Naive thymus-derived CD4-positive, alpha-beta T cell (primary cell): ENCODE data around the gene JMJD1C. TPM values are rescaled to one million over a fixed set of nuclear protein-coding genes. Genes with fewer than 3 reads are reported as not detected.

ENCODE experiments used
- ATAC-seq: fragments of 150-1000 bp; cut with Tn5 transposase; 2 replicates; pipeline ENCODE4 v1.10.0; 2021; ENCODE audit warnings: mild to moderate bottlenecking, moderate library complexity
- CTCF ChIA-PET: fragments of 350-600 bp; sonication (Branson Sonifier 250); formaldehyde crosslinking; loops from one replicate; lab custom pipeline; 2021; ENCODE audit warnings: antibody characterized with exemption; lab: Charles Lee
- POLR2A ChIA-PET: fragments of 350-600 bp; sonication (Branson Sonifier 250); formaldehyde crosslinking; loops from one replicate; lab custom pipeline; 2021; ENCODE audit warnings: antibody characterized with exemption, inconsistent platforms; lab: Charles Lee
- DNase-seq, 9 donors: peaks; one replicate each; pipeline versions ENCODE4 v3.0.0 to v3.0.0-alpha.2; 2020 to 2022; ENCODE audit warnings: mixed read lengths in 1 of 9
- H3K27ac ChIP-seq: one replicate; pipeline ENCODE4 v1.7.0; 2013; ENCODE audit warnings: mild to moderate bottlenecking, low read depth, low read length, moderate library complexity
- H3K27me3 ChIP-seq, 2 donors: one replicate each; pipeline ENCODE4 v1.7.0; 2013; ENCODE audit warnings: low read length in 2 of 2, mild to moderate bottlenecking in 2 of 2, moderate library complexity in 2 of 2; ENCODE audit not compliant: control insufficient read depth in 2 of 2, insufficient read depth in 2 of 2
- H3K36me3 ChIP-seq, 3 experiments: 1 replicate in 2 of 3; 2 replicates in 1 of 3; pipeline ENCODE4 v1.7.0; 2013; ENCODE audit warnings: low read length in 3 of 3, mild to moderate bottlenecking in 3 of 3, moderate library complexity in 1 of 3; ENCODE audit not compliant: insufficient read depth in 3 of 3, control insufficient read depth in 2 of 3
- H3K4me1 ChIP-seq, 2 donors: one replicate each; pipeline ENCODE4 v1.7.0; 2013; ENCODE audit warnings: low read length in 2 of 2, mild to moderate bottlenecking in 2 of 2, moderate library complexity in 1 of 2; ENCODE audit not compliant: control insufficient read depth in 2 of 2, insufficient read depth in 2 of 2
- H3K4me3 ChIP-seq: 2 replicates; pipeline ENCODE4 v1.7.0; 2013; ENCODE audit warnings: mild to moderate bottlenecking, low read length
- H3K9me3 ChIP-seq, 3 experiments: 1 replicate in 2 of 3; 2 replicates in 1 of 3; pipeline ENCODE4 v1.7.0; 2013; ENCODE audit warnings: low read length in 3 of 3; ENCODE audit not compliant: control insufficient read depth in 2 of 3
- H3K27ac Mint-ChIP-seq, 9 donors: one replicate each; pipeline ENCODE4 v1.8.0; 2020 to 2022; ENCODE audit warnings: mixed read lengths in 9 of 9, mild to moderate bottlenecking in 8 of 9, moderate library complexity in 5 of 9, inconsistent platforms in 2 of 9
- H3K27me3 Mint-ChIP-seq, 5 donors: one replicate each; pipeline ENCODE4 v1.8.0; 2021 to 2022; ENCODE audit warnings: mixed read lengths in 5 of 5, mild to moderate bottlenecking in 1 of 5
- H3K36me3 Mint-ChIP-seq, 5 donors: one replicate each; pipeline ENCODE4 v1.8.0; 2020 to 2022; ENCODE audit warnings: mixed read lengths in 5 of 5, mild to moderate bottlenecking in 3 of 5, inconsistent platforms in 1 of 5
- H3K4me1 Mint-ChIP-seq, 7 donors: one replicate each; pipeline ENCODE4 v1.8.0; 2020 to 2022; ENCODE audit warnings: mixed read lengths in 7 of 7, mild to moderate bottlenecking in 3 of 7, inconsistent platforms in 1 of 7
- H3K4me3 Mint-ChIP-seq, 10 donors: one replicate each; pipeline ENCODE4 v1.8.0; 2020 to 2022; ENCODE audit warnings: mild to moderate bottlenecking in 10 of 10, mixed read lengths in 10 of 10, moderate library complexity in 6 of 10, inconsistent platforms in 2 of 10
- H3K9me3 Mint-ChIP-seq, 11 donors: one replicate each; pipeline ENCODE4 v1.8.0; 2020 to 2022; ENCODE audit warnings: mixed read lengths in 11 of 11, mild to moderate bottlenecking in 4 of 11, inconsistent platforms in 1 of 11, moderate library complexity in 1 of 11
- intact Hi-C, 2 donors: fragments of 100-400 bp; cut with micrococcal nuclease; formaldehyde crosslinking; loops; one replicate each; pipeline ENCODE4 v1.15.1; 2023
- polyA plus RNA-seq, 2 donors: library from polyadenylated mRNA; unstranded; fragments of 300-500 nt; fragmentation: Illumina TruSeq; gene quantifications; one replicate each; pipeline ENCODE4 v1.2.3, GENCODE V29; 2021
- total RNA-seq, 6 experiments: library from RNA in 5 of 6; stranded (reverse) in 5 of 6; gene quantifications; 1 replicate in 5 of 6; 2 replicates in 1 of 6; pipeline ENCODE4 v1.2.3 and lab custom pipeline; 2021 to 2026

Gene JMJD1C
- total and polyA plus RNA-seq, 7 experiments from 2014 or later, result 59.0 to 331 (median 120) TPM

DNA sequence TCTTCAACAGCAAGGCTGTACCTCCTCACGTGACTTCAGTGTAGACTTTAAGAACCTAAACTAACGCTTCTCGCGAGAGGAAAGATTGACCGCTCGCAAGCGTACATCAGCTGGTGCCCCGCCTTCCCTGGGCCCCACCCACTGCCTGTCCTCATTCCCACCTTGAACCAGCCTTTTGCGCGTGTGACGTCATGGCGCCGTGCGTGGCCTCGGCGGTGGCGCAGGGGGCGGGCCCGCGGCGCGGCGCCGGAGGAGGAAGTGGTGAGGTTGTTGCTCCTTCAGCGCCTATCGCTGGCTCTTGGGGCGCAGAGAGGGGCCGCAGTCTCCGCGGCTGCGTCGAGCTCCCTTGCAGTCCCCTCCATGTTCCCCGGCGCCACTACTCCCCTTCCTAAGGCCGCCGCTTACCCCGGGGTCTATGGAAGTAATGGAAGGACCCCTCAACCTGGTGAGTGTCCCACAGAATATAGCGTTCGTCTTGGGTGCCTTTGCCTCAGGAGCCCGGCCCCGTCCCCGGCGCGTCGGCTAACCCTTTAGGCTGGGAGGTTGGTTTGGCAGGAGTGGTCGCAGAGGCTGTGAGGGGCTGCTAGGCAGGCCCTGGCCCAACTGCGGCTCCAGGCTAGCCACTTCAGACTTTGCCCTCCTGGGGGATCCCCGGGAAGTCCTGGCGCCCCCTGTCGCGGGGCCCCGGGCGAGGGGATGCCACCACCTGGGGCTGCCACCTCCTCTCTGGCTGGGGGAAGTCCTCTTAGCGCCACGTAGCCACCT is 332.5 kb downstream of the JMJD1C start, which contains the start of gene NRBF2:
TSS of gene NRBF2 (plus strand) at position 273 of the 765 bp plus-strand sequence. CDS start at position 416, 143 bp downstream.
- H3K9me3 Mint-ChIP-seq, result peaks cover 0 to 19% (median 10%) of the 10 kb centered on the region in 11 donors
- ATAC-seq, result peak; percentile 94
- no peaks in the 10 kb centered on the region for H3K27me3 Mint-ChIP-seq
- peaks cover 10 to 49% (median 32%) of the 10 kb centered on the region in 7 donors for H3K4me1 Mint-ChIP-seq
- intact Hi-C loops, result loop anchor here (1.0 to 10.0 kb wide), 16 partner anchors 14 to 1266 kb away; partner anchors contain the start of genes ADO (in 2 of the 2), EGR2 (in 2 of the 2), ARID5B (in 1 of the 2) and JMJD1C (in 1 of the 2)
- H3K9me3 ChIP-seq, result no peaks in the 10 kb centered on the region
- peak within 1 kb of the TSS; percentile 89 to 98 (median 96) for H3K27ac Mint-ChIP-seq
- ChIA-PET CTCF (no interaction called here), POLR2A (interaction anchor here (0.6 to 2.0 kb wide), 20 partner anchors 8 to 603 kb away, joined by 3 to 15 read pairs (median 3); partner anchors contain the start of genes EGR2 and REEP3)
- H3K36me3 Mint-ChIP-seq, result peaks cover 0 to 7% (median 3%) of the 10 kb centered on the region in 5 donors
- peak; percentile 96 to 98 (median 98) for DNase-seq
- H3K27ac ChIP-seq, result peak within 1 kb of the TSS; percentile 98
- H3K36me3 ChIP-seq, result peaks cover 0 to 4% (median 0%) of the 10 kb centered on the region in 3 experiments
- peak within 1 kb of the TSS; percentile 81 for H3K4me3 ChIP-seq
- peak within 1 kb of the TSS; percentile 75 to 94 (median 92) for H3K4me3 Mint-ChIP-seq
- peaks cover 17 to 30% of the 10 kb centered on the region in 2 donors for H3K4me1 ChIP-seq
- H3K27me3 ChIP-seq, result no peaks in the 10 kb centered on the region

DNA sequence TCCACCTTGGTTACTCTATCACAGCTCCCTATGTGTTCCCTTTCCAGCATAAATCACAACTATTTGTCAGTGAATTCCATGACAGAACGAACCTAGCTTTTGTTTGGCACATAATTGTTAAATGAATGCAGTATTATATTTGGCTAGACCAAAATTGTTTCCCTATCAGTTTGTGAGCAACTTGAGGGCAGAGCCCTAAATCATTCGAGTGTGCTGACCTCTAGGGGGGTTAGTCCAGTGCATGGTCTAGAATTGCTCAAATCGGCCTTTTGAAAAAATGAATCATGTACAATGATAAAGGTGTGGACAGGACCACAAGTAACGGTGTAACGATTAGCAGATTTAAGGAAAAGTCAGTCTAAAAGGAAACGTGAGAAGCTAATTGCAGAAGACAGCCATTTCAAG is 333.1 kb downstream of the JMJD1C start:
- Histone ChIP-seq H3K9me3 (no peaks in the 10 kb centered on the region), H3K27ac (peak overlapping the region; percentile 98), H3K36me3 (peaks cover 0 to 4% (median 0%) of the 10 kb centered on the region in 3 experiments), H3K4me1 (peaks cover 17 to 30% of the 10 kb centered on the region in 2 donors), H3K4me3 (peak overlapping the region; percentile 81), H3K27me3 (no peaks in the 10 kb centered on the region)
- Mint-ChIP-seq H3K4me1 (peaks cover 9 to 43% (median 29%) of the 10 kb centered on the region in 7 donors), H3K27ac (peak overlapping the region; percentile 89 to 98 (median 96)), H3K27me3 (no peaks in the 10 kb centered on the region), H3K4me3 (peak overlapping the region; percentile 75 to 94 (median 92)), H3K9me3 (peaks cover 0 to 19% (median 10%) of the 10 kb centered on the region in 11 donors), H3K36me3 (peaks cover 0 to 5% (median 3%) of the 10 kb centered on the region in 5 donors)
- ATAC-seq (no peak), DNase-seq (no peak)
- CTCF ChIA-PET, result no interaction called here
- POLR2A ChIA-PET, result interaction anchor here (0.6 to 2.0 kb wide), 20 partner anchors 9 to 603 kb away, joined by 3 to 15 read pairs (median 4); partner anchors contain the start of gene EGR2
- intact Hi-C loops, result loop anchor here (1.0 to 10.0 kb wide), 16 partner anchors 14 to 1266 kb away; partner anchors contain the start of genes ADO (in 2 of the 2), EGR2 (in 2 of the 2), ARID5B (in 1 of the 2) and JMJD1C (in 1 of the 2)

DNA sequence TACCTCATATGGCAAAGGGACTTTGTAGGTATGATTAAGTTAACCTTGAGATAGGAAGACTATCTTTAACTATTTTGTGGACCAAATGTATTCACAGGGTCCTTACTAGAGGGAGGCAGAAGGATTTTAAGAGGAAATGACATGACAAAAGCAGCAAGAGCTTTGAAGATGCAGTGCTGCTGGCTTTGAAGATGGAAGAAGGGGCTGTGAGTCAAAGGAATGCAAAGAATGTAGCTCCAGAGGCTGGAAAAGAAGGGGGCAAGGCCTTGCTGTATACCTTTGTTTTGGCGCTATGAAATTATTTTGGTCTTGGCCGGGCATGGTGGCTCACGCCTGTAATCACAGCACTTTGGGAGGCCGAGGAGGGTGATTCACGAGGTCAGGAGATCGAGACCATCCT is 335.9 kb downstream of the JMJD1C start:
- peaks cover 14 to 16% of the 10 kb centered on the region in 2 donors for H3K4me1 ChIP-seq
- Mint-ChIP-seq H3K27me3 (peaks cover 0 to 5% (median 3%) of the 10 kb centered on the region in 5 donors), H3K27ac (no peak overlapping the region), H3K9me3 (peaks cover 0 to 19% (median 10%) of the 10 kb centered on the region in 11 donors), H3K36me3 (peaks cover 0 to 10% (median 0%) of the 10 kb centered on the region in 5 donors), H3K4me1 (peaks cover 2 to 20% (median 11%) of the 10 kb centered on the region in 7 donors), H3K4me3 (no peak overlapping the region)
- ATAC-seq (no peak), DNase-seq (no peak)
- H3K9me3 ChIP-seq, result no peaks in the 10 kb centered on the region
- H3K27ac ChIP-seq, result no peak overlapping the region
- ChIA-PET POLR2A (no interaction called here), CTCF (interaction anchor here (0.6 to 1.2 kb wide), 3 partner anchors 28 to 650 kb away, joined by 3 to 4 read pairs (median 3); no protein-coding TSS in a partner anchor)
- H3K27me3 ChIP-seq, result no peaks in the 10 kb centered on the region
- intact Hi-C loops, result loop anchor here (5.0 to 10.0 kb wide), 2 partner anchors 278 to 395 kb away; no protein-coding TSS in a partner anchor
- no peak overlapping the region for H3K4me3 ChIP-seq
- peaks cover 0 to 4% (median 0%) of the 10 kb centered on the region in 3 experiments for H3K36me3 ChIP-seq

DNA sequence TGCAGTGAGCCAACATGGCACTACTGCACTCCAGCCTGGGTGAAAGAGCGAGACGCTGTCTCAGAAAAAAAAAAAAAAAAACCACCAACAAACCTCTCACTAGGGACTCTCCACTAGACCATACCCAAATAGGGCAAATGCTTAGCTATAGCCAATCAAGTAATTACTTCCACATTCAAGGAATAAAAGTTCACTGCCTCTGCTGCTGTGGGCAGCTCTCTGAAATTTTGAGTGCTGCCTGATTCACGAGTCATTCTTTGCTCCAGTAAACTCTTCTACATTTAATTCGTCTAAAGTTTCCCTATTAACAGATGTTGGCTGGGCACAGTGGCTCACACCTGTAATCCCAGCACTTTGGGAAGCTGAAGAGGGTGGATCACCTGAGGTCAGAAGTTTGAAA is 337.3 kb downstream of the JMJD1C start:
- ATAC-seq (no peak), DNase-seq (no peak)
- intact Hi-C loops, result no loop called here
- Histone ChIP-seq H3K36me3 (peaks cover 0 to 2% (median 0%) of the 10 kb centered on the region in 3 experiments), H3K27ac (no peak overlapping the region), H3K9me3 (no peaks in the 10 kb centered on the region), H3K4me3 (no peak overlapping the region), H3K4me1 (peaks cover 3 to 4% of the 10 kb centered on the region in 2 donors), H3K27me3 (no peaks in the 10 kb centered on the region)
- Mint-ChIP-seq H3K27ac (no peak overlapping the region), H3K4me1 (peaks cover 0 to 10% (median 6%) of the 10 kb centered on the region in 7 donors), H3K27me3 (peaks cover 0 to 5% (median 3%) of the 10 kb centered on the region in 5 donors), H3K9me3 (peaks cover 0 to 19% (median 10%) of the 10 kb centered on the region in 11 donors), H3K4me3 (no peak overlapping the region), H3K36me3 (peaks cover 0 to 10% (median 0%) of the 10 kb centered on the region in 5 donors)
- CTCF ChIA-PET, result interaction anchor here (0.6 kb wide), 1 partner anchor 689 kb away, joined by 3 read pairs; no protein-coding TSS in a partner anchor
- POLR2A ChIA-PET, result no interaction called here

DNA sequence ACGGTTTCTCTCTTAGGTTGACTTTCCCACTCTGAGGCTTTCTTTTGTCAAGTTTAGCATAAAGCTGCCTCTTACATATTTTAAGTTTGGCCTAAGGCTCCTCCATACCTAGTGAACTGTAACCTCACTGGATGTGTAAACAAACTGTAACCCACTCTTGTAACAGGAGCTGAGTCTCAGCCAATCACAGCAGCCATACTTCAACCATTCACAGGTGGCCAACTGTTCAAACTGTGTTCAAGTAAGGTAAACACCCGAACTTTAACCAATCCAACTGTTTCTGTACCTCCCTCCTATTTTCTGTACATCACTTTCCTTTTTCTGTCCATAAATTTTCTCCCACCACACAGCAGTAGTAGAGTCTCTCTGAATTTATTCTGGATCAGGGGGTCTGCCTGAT is 340.3 kb downstream of the JMJD1C start:
- Histone ChIP-seq H3K4me1 (no peaks in the 10 kb centered on the region), H3K9me3 (no peaks in the 10 kb centered on the region), H3K4me3 (no peak overlapping the region), H3K27me3 (no peaks in the 10 kb centered on the region), H3K27ac (no peak overlapping the region), H3K36me3 (no peaks in the 10 kb centered on the region)
- Mint-ChIP-seq H3K27ac (no peak overlapping the region), H3K9me3 (peaks cover 0 to 6% (median 1%) of the 10 kb centered on the region in 11 donors), H3K4me3 (no peak overlapping the region), H3K36me3 (peaks cover 0 to 7% (median 0%) of the 10 kb centered on the region in 5 donors), H3K27me3 (peaks cover 0 to 5% (median 3%) of the 10 kb centered on the region in 5 donors), H3K4me1 (no peaks in the 10 kb centered on the region)
- POLR2A ChIA-PET, result no interaction called here
- CTCF ChIA-PET, result no interaction called here
- no peak for DNase-seq
- ATAC-seq, result no peak
- intact Hi-C loops, result no loop called here

DNA sequence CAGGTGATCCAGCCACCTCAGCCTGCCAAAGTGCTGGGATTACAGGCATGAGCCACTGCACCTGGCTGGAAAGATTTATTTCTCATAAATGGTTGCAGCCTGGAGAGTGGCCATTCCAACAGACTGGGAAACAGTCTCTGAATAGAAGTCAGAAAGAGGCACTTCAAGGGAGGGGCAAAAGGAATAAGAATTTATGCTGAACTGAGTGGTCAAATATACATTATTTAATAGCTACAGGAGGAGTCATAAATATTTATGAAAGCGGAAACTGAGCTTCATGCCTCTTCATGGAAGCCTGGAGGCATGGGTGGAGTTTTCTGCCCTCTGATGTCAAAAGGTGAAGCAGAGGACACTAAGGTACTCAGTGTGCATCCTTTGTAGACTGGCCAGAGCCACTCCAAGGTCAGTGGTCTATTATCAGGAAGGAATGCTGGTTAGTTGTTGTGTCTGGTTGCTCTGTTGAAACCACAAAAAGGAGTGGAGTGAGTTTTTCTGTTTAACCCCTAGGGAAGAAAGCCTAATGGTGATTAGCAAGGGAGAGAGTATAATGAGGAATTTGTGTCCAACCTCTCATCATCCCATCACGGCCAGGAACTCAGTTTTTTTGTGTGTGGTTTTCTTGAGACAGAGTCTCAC is 341.9 kb downstream of the JMJD1C start:
- H3K4me3 Mint-ChIP-seq, result no peak overlapping the region
- DNase-seq (no peak), ATAC-seq (no peak)
- H3K36me3 Mint-ChIP-seq, result peaks cover 0 to 7% (median 0%) of the 10 kb centered on the region in 5 donors
- Histone ChIP-seq H3K4me3 (no peak overlapping the region), H3K9me3 (no peaks in the 10 kb centered on the region), H3K27me3 (no peaks in the 10 kb centered on the region), H3K36me3 (no peaks in the 10 kb centered on the region), H3K27ac (no peak overlapping the region), H3K4me1 (no peaks in the 10 kb centered on the region)
- intact Hi-C loops, result no loop called here
- no peak overlapping the region for H3K27ac Mint-ChIP-seq
- POLR2A ChIA-PET, result interaction anchor here (2.1 kb wide), 1 partner anchor 9 kb away, joined by 6 read pairs; the partner anchor contains the start of gene NRBF2
- H3K4me1 Mint-ChIP-seq, result no peaks in the 10 kb centered on the region
- CTCF ChIA-PET, result no interaction called here
- H3K27me3 Mint-ChIP-seq, result peaks cover 0 to 5% (median 3%) of the 10 kb centered on the region in 5 donors
- no peaks in the 10 kb centered on the region for H3K9me3 Mint-ChIP-seq
